Urinary bladder (tissue), 4 donors: Measurements from ENCODE around the gene TSC22D1. TPM values are rescaled to one million over a fixed set of nuclear protein-coding genes. Genes with fewer than 3 reads are reported as not detected.
"Not testable (repeated sequence)": the region's sequence is repeated elsewhere in the genome, so short reads cannot be mapped to it uniquely, and the experiment has no call there.

Experiments used
- DNase-seq: peaks from one replicate; pipeline ENCODE4 v3.0.0-alpha.2; 2015; ENCODE audit errors: extremely low spot score
- H3K27ac ChIP-seq: one replicate; pipeline ENCODE4 v1.5.1; 2013; ENCODE audit warnings: low read depth, mild to moderate bottlenecking, moderate library complexity
- H3K36me3 ChIP-seq: one replicate; pipeline ENCODE4 v1.6.1; 2013; ENCODE audit warnings: mild to moderate bottlenecking, moderate library complexity; ENCODE audit not compliant: insufficient read depth
- H3K4me1 ChIP-seq: one replicate; pipeline ENCODE4 v1.6.1; 2013; ENCODE audit warnings: mild to moderate bottlenecking, moderate library complexity; ENCODE audit not compliant: insufficient read depth
- H3K4me3 ChIP-seq: one replicate; pipeline ENCODE4 v1.5.1; 2013; ENCODE audit warnings: low read depth, low read length
- WGBS: extraction: QIAGEN DNeasy Blood & Tissue Kit; methylation state at CpG from one replicate; pipeline ENCODE4 v1.1.7; 2013; 5-methylcytosine and 5-hydroxymethylcytosine counted together
- polyA plus RNA-seq: library from polyadenylated mRNA; stranded (reverse); fragments of 200-250 nt; gene quantifications from one replicate; pipeline ENCODE4 v1.2.3, GENCODE V29; 2013
- total RNA-seq: library from RNA; depleted of rRNA; stranded (reverse); fragments of >200 nt; gene quantifications from one replicate; pipeline ENCODE4 v1.2.3, GENCODE V29; 2014
- donor health status: healthy with polysubstance abuse.
- donor health status: healthy.

Gene TSC22D1
- total and polyA plus RNA-seq, 2 donors, result 104 to 240 TPM

DNA sequence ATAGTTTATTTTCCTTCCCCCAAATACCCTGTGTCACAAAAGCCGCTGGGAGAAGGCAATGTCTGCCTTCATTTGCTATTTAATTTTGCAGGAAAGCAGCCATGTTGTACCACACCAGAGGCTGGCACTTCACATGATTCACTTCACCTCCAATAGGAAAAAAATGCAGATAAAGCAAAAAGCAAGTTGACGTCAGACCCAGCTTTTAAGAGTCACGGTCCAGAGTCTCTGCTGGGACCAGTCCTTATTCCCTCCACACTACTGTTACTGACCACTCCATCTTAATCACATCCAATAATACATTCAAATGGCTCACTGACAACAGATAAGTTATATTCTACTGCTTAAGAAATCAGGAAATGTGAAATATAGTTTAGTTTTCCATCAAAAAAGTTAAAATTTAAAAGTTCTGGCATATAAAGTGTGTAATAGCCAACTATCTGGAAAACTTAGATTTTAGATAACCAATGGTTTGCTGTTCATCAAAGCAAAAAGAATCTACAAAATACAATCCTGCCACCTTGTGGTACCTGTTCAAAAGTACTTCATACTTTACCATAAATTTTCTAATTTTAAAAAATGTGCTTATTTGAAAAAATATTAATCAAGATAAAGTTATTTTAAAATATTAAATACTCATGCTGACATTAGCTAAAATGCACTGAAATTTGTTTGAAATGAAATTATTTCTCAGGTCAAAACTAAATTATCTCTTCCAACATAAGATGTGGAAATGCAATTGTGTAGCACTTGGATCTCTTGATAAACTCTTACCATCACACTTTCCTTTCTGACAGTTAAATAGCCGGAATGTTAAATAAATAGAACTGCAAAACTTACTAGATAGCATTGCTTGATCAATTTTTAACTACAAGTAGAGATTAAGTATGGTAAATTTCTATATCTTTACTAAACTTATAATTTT, 105.2 kb downstream of the TSC22D1 start:
- Histone ChIP-seq H3K27ac (no peak overlapping the region), H3K4me3 (no peak overlapping the region), H3K36me3 (no peaks in the 10 kb centered on the region), H3K4me1 (no peaks in the 10 kb centered on the region)
- DNase-seq, result no peak
- 61% methylated on average over 4 of the region's 4 CpGs for WGBS

DNA sequence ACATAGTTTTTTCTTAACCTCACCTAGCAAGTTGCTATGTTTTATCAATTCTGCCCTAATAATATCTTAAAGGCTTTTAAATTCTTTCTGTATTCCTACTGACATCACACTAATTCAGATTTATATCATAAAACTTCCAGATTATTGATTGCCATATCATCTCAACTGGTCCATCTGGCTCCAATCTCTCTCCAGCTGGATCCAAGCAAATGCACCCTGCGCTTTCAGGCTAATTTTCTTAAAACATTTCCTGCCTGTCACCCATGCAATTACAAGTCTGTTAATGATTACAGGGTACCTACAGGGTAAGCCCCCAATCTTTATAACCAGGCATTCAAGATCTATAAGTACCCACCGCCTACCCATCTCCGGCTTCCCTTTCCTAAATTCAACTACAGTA, 107.3 kb downstream of the TSC22D1 start:
- no peaks in the 10 kb centered on the region for H3K36me3 ChIP-seq
- WGBS, result 97% methylated on average over 3 of the region's 3 CpGs
- no peak overlapping the region for H3K27ac ChIP-seq
- no peak for DNase-seq
- H3K4me3 ChIP-seq, result no peak overlapping the region
- no peaks in the 10 kb centered on the region for H3K4me1 ChIP-seq

DNA sequence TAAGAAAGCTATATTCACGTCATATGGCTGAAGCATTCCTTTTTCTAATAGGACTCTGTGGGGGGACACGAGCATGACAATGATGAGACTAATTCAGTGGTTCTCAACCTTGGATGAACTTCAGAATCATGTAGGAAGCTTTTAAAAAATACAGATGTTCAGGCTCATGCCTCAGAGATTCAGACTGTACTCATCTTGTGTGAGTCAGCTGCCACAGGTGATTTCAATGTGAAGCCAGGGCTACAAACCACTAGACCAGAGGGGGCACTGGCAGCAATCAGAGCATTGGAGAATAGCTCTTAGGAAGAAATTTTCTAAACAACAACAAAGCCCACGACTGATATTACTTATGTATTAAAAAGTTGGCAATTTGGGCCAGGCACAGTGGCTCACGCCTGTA, 110.8 kb downstream of the TSC22D1 start:
- 67% methylated on average over 4 of the region's 4 CpGs for WGBS
- no peaks in the 10 kb centered on the region for H3K4me1 ChIP-seq
- H3K36me3 ChIP-seq, result no peaks in the 10 kb centered on the region
- H3K4me3 ChIP-seq, result no peak overlapping the region
- no peak overlapping the region for H3K27ac ChIP-seq
- no peak for DNase-seq

DNA sequence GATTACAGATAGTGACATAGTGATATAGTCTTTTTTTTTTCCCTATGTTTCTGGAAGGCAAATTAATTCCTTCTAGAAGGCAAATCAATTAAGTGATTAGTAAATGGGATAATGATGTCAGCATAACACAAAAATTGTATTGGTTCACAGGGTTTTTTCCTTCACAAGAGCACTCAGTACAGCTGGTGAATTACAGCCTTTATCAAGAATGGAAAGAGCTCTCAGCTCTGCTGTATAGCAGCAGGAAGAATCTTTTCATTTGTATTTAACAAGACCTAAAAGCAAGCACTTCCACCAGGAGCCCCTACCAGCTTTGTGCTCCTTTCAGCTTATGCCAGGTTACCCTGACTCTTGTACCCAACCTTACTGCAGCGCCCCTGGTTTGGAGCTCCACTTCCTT, 111.7 kb downstream of the TSC22D1 start:
- no peak overlapping the region for H3K4me3 ChIP-seq
- no peaks in the 10 kb centered on the region for H3K36me3 ChIP-seq
- H3K27ac ChIP-seq, result no peak overlapping the region
- no peaks in the 10 kb centered on the region for H3K4me1 ChIP-seq
- DNase-seq, result no peak
- 97% methylated on average over 1 of the region's 1 CpG for WGBS

DNA sequence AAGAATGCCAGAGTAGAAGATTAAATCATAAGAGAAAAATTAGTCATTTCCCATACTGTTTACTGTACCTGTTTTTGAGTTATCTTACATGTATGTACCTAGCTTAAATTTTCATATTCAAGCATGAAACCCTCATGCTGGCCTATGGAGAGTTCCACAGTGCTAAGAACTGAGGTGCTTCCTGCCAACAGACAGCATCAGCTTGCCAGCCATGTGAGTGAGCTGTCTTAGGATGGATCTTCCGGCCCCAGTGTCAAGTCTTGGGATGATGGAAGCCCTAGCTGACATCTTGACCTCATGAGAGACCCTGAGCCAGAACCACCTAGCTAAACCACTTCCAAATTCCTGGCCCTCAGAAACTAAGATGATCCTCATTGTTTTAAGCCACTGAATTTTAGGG, 112.4 kb downstream of the TSC22D1 start:
- Histone ChIP-seq H3K4me1 (no peaks in the 10 kb centered on the region), H3K27ac (no peak overlapping the region), H3K36me3 (no peaks in the 10 kb centered on the region), H3K4me3 (no peak overlapping the region)
- 80% methylated on average over 1 of the region's 1 CpG for WGBS
- no peak for DNase-seq

DNA sequence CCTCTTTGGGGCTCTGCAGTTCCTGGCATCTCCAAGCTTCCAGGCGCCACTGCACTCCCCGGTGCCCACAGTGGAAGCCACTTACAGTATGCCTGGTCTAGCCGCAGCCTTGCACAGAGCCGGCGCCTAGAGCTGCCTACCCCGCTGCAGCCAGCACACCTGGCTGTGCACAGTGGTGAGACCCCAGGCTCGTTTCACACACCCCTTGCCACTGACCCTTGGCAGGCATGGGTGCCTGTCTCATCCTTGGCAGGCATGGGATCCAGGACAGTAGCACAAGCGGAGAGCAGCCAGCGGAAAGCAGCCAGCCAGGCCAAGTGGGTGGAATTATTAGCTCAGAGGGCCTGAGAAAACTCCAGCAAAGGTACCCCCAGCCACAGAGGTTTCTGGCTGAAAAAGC, 116.5 kb downstream of the TSC22D1 start:
- DNase-seq, result no peak
- 96% methylated on average over 9 of the region's 9 CpGs for whole genome bisulfite sequencing
- Histone ChIP-seq H3K27ac (no peak overlapping the region), H3K36me3 (no peaks in the 10 kb centered on the region), H3K4me3 (no peak overlapping the region), H3K4me1 (no peaks in the 10 kb centered on the region)

DNA sequence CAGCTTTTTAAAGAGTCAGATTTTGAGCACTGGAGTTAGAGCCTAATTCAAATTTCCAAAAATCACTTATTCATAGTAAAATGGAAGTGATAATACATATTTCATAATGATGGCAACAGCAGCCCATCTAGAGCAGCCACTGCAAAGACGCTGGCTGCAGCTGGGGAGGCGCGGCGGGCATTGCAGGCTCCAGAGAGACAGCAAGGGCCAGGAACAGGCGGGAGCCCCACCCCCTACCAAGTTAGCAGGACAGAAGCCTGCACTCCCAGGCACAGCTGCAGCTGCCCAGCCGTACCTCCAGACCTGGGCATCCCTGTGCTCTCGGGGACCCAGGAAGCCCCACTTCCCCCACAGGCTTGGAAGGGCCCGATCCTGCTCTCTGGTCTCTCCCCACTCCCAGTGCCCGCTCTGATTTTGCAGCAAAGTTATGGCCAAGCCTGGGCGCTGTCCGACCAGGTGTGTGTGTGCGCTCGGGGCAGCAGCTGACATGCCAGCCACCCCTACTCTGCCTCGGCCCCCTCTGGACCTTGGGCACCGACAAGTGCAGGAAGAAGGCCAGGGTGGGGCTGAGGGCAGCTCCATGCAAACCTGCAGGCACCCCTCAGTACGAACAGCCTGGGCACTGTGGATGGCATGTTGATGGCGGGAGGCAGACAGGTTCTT, 117.7 kb downstream of the TSC22D1 start:
- Histone ChIP-seq H3K27ac (no peak overlapping the region), H3K4me1 (no peaks in the 10 kb centered on the region), H3K36me3 (no peaks in the 10 kb centered on the region), H3K4me3 (no peak overlapping the region)
- DNase-seq, result no peak
- 97% methylated on average over 17 of the region's 17 CpGs for WGBS

DNA sequence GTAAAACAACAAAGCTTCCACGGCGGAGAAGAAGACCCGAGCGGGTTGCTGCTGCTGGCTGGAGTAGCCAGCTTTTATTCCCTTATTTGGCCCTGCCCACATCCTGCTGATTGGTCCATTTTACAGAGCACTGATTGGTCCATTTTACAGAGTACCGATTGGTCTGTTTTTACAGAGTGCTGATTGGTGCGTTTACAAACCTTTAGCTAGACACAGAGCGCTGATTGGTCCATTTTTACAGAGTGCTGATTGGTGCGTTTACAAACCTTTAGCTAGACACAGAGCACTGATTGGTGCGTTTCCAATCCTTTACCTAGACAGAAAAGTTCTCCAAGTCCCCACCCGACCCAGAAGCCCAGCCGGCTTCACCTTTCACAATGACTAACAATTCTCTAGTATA, 119.9 kb downstream of the TSC22D1 start:
- not testable (repeated sequence) for H3K4me3 ChIP-seq, DNase-seq, H3K27ac ChIP-seq, H3K36me3 ChIP-seq, H3K4me1 ChIP-seq
- WGBS, result 96% methylated on average over 11 of the region's 11 CpGs

DNA sequence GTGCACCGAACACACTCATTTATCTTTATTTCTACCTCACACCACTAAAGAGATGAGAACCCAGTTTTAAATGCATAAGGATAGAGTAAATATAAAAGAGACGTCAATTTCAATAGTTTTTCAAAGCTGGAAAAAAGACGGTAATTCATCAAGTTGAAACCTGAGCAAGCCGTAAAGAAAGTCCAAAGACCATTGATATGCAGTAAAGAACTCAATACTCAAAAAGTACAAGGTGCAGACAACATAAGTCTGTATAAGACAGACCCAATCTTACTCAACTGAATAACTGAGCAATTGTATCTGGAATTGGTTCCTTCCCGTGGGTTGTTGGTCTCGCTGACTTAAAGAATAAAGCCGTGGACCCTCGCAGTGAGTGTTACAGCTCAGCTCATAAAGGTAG, 120.4 kb downstream of the TSC22D1 start:
- H3K4me3 ChIP-seq, result no peak overlapping the region
- WGBS, result 96% methylated on average over 8 of the region's 8 CpGs
- no peaks in the 10 kb centered on the region for H3K4me1 ChIP-seq
- no peak overlapping the region for H3K27ac ChIP-seq
- DNase-seq, result no peak
- H3K36me3 ChIP-seq, result no peaks in the 10 kb centered on the region

DNA sequence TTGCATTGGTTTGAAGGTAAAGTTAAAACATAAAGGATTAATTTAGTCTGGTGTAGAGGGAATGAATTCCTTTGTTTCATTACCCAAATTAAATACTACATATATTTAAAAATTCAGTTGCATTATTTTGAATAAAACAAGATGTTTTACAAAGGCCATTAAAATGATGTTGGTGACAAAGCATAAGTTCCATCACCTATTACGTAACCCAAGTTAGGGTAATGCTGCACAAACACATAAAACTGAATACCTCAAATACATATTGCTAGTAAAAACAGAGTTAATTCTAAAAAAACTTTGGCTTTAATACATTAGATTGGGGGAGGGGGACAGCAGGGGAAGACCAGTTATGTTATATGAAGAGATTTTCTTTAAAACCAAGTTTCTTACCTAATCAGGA, 122.2 kb downstream of the TSC22D1 start:
- DNase-seq, result no peak

DNA sequence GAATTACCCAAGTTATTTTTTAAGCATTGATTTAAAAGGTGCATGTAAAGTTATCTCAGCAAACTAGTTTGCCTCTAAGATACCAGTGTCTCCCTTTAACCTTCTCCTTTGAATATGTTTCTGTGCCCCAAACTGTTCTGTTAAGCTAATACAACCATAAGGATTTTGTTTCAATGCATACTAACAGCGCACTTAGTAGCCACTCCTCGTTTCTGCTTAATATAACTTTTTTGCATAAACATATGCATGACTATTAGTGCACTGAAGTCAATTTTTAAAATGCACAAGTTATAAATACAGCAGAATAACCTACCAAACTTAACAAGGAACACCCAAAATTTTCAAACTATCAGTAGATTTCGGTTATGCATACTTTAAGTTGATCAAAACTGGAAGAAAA, 123.1 kb downstream of the TSC22D1 start:
- H3K36me3 ChIP-seq, result no peaks in the 10 kb centered on the region
- no peak overlapping the region for H3K27ac ChIP-seq
- 86% methylated on average over 3 of the region's 3 CpGs for WGBS
- DNase-seq, result no peak
- H3K4me1 ChIP-seq, result no peaks in the 10 kb centered on the region
- no peak overlapping the region for H3K4me3 ChIP-seq

More for the DNA sequence above, 122.2 kb downstream of the TSC22D1 start:
- no peaks in the 10 kb centered on the region for H3K36me3 ChIP-seq
- H3K27ac ChIP-seq, result no peak overlapping the region
- WGBS, result 94% methylated on average over 1 of the region's 1 CpG
- no peaks in the 10 kb centered on the region for H3K4me1 ChIP-seq
- H3K4me3 ChIP-seq, result no peak overlapping the region

DNA sequence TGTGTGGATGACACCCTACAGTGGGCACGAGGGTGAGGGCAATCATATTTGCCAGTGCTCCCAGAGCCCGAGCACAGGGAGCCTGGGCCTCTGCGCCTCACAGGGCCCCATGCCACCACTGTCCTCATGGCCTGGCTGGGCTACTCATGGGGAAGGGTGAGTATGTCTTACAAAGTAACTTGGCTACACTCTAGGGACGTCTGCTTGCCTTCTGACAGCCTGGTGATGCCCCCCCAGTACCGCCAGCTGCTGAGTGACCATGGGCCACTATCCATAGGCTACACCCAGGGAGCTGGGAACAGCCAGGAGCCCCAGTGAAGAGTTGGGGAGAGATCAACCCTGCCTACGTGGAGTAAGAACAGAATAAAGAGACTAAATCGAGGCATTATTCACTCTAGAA, 123.7 kb downstream of the TSC22D1 start:
- 97% methylated on average over 7 of the region's 7 CpGs for WGBS
- no peak overlapping the region for H3K27ac ChIP-seq
- no peaks in the 10 kb centered on the region for H3K36me3 ChIP-seq
- no peaks in the 10 kb centered on the region for H3K4me1 ChIP-seq
- H3K4me3 ChIP-seq, result no peak overlapping the region
- no peak for DNase-seq

DNA sequence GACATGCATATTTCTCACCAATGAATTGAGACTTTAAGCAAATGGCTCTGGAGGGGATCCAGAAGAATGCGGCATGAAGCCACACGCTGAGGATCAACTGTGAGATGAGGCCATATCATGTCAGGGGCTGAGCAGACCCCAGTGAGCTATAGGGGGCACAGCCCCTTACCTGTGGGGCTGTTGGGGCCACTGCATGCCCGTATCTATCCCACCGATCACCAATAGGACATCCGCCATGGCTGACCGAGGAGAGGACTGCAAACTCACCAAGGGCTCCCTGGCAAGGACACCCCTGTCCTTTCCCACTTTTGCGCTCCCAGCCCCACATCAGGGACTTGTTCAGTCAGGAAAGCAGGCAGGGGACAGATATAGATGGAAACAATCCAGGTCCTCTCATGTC, 124.5 kb downstream of the TSC22D1 start:
- 93% methylated on average over 7 of the region's 7 CpGs for WGBS
- H3K4me3 ChIP-seq, result no peak overlapping the region
- no peaks in the 10 kb centered on the region for H3K36me3 ChIP-seq
- no peak overlapping the region for H3K27ac ChIP-seq
- no peaks in the 10 kb centered on the region for H3K4me1 ChIP-seq
- no peak for DNase-seq

DNA sequence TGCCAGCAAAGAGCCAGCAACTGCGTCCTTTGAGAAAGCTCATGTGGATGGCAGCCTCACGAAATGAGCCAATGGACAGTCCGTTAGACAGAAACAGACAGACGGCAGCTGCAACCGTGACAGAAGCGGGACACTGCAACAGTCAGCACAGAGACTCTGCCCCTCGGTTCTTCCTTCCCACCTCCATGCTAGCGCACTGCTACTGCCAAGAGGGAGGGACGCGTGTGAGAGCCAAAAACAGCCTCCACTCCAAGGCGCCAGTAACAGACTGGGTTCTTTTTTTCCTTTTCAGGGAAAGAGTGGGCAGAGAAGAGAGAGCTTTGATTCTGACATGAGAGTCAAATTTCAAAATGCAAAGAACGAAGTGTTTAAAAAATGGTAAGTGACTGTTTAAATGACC, 125.0 kb downstream of the TSC22D1 start:
- 92% methylated on average over 12 of the region's 12 CpGs for WGBS
- no peak for DNase-seq
- Histone ChIP-seq H3K4me1 (no peaks in the 10 kb centered on the region), H3K4me3 (no peak overlapping the region), H3K36me3 (no peaks in the 10 kb centered on the region), H3K27ac (no peak overlapping the region)
